ENCODE measurements around the gene CDHR5. TPM values are rescaled to one million over a fixed set of nuclear protein-coding genes. Genes with fewer than 3 reads are reported as not detected.

CDHR5 gene
- total RNA-seq, 8 experiments from 2014 or later, result 0.31 to 1.3 (median 0.51) TPM

- in situ Hi-C loops (cut with MboI; ENCODE audit: low pct_unique_long_range_greater_than_20kb in 2 of 9, low sequenced_read_pairs in 9 of 9, unreplicated experiment in 9 of 9), result no loop called here
- Histone ChIP-seq H3K4me1 (replicated peaks in 1 of 2) (peaks cover 4 to 16% of the 10 kb centered on the region in 2 donors), H3K4me3 (no peak overlapping the region), H3K27ac (no peak overlapping the region)
- ATAC-seq (replicated peaks in 6 of 8), result peak in 6 of 8 experiments; percentile 2 to 16 (median 6)
- no CpG with 5 or more reads among the region's 22 CpGs for WGBS, 10 experiments
Measured at GRCh38 chr11:625636-626268, 997 bp upstream of the CDHR5 start.

- Histone ChIP-seq H3K4me3 (no peak overlapping the region), H3K27ac (no peak overlapping the region), H3K4me1 (replicated peaks in 1 of 2) (peaks cover 2 to 16% of the 10 kb centered on the region in 2 donors)
- in situ Hi-C loops (cut with MboI; ENCODE audit: low pct_unique_long_range_greater_than_20kb in 2 of 9, low sequenced_read_pairs in 9 of 9, unreplicated experiment in 9 of 9), result no loop called here
- peak in 6 of 8 experiments; percentile 1 to 61 (median 28) for ATAC-seq (replicated peaks in 6 of 8)
- 71 to 88% (median 80%) methylated on average over 1 to 5 of the region's 25 CpGs; no CpG with 5 or more reads in 7 of the 10 experiments for WGBS, 10 experiments
Measured at GRCh38 chr11:623999-624704, 603 bp downstream of the CDHR5 start.

GRCh38 chr11:623349-623869, 1.3 kb downstream of the CDHR5 start:
- H3K4me3 ChIP-seq, result no peak overlapping the region
- peak in 1 of 8 experiments; percentile 5 for ATAC-seq (replicated peaks in 6 of 8)

GRCh38 chr11:621838-622237, 2.9 kb downstream of the CDHR5 start:
- ATAC-seq (replicated peaks in 6 of 8), result no peak
- Histone ChIP-seq H3K27ac (no peak overlapping the region), H3K4me3 (no peak overlapping the region), H3K4me1 (replicated peaks in 1 of 2) (peaks cover 0 to 14% of the 10 kb centered on the region in 2 donors)
- 80 to 100% methylated on average over 1 of the region's 27 CpGs; no CpG with 5 or more reads in 8 of the 10 experiments for WGBS, 10 experiments
- in situ Hi-C loops (cut with MboI; ENCODE audit: low pct_unique_long_range_greater_than_20kb in 2 of 9, low sequenced_read_pairs in 9 of 9, unreplicated experiment in 9 of 9), result no loop called here

More at GRCh38 chr11:623349-623869, 1.3 kb downstream of the CDHR5 start:
- in situ Hi-C loops (cut with MboI; ENCODE audit: low pct_unique_long_range_greater_than_20kb in 2 of 9, low sequenced_read_pairs in 9 of 9, unreplicated experiment in 9 of 9), result no loop called here
- H3K4me1 ChIP-seq (replicated peaks in 1 of 2), result peaks cover 0 to 14% of the 10 kb centered on the region in 2 donors
- no peak overlapping the region for H3K27ac ChIP-seq
- WGBS, 10 experiments, result 65 to 66% methylated on average over 3 to 5 of the region's 15 CpGs; no CpG with 5 or more reads in 8 of the 10 experiments

GRCh38 chr11:620935-621814, 3.6 kb downstream of the CDHR5 start:
- Histone ChIP-seq H3K4me3 (no peak overlapping the region), H3K4me1 (replicated peaks in 1 of 2) (peaks cover 4 to 16% of the 10 kb centered on the region in 2 donors), H3K27ac (no peak overlapping the region)
- no CpG with 5 or more reads among the region's 45 CpGs for WGBS, 10 experiments
- in situ Hi-C loops (cut with MboI; ENCODE audit: low pct_unique_long_range_greater_than_20kb in 2 of 9, low sequenced_read_pairs in 9 of 9, unreplicated experiment in 9 of 9), result no loop called here
- ATAC-seq (replicated peaks in 6 of 8), result peak in 3 of 8 experiments; percentile 1 to 57 (median 43)

- in situ Hi-C loops (cut with MboI; ENCODE audit: low pct_unique_long_range_greater_than_20kb in 2 of 9, low sequenced_read_pairs in 9 of 9, unreplicated experiment in 9 of 9), result no loop called here
- Histone ChIP-seq H3K4me3 (no peak overlapping the region), H3K27ac (no peak overlapping the region), H3K4me1 (replicated peaks in 1 of 2) (peaks cover 8 to 15% of the 10 kb centered on the region in 2 donors)
- ATAC-seq (replicated peaks in 6 of 8), result no peak
- WGBS, 10 experiments, result no CpG with 5 or more reads among the region's 13 CpGs
Measured at GRCh38 chr11:620201-620600, 4.6 kb downstream of the CDHR5 start.

- H3K4me3 ChIP-seq, result no peak overlapping the region
- ATAC-seq (replicated peaks in 6 of 8), result no peak
- in situ Hi-C loops (cut with MboI; ENCODE audit: low pct_unique_long_range_greater_than_20kb in 2 of 9, low sequenced_read_pairs in 9 of 9, unreplicated experiment in 9 of 9), result no loop called here
- H3K4me1 ChIP-seq (replicated peaks in 1 of 2), result peaks cover 11% of the 10 kb centered on the region in 2 donors
- H3K27ac ChIP-seq, result no peak overlapping the region
- WGBS, 10 experiments, result 100% methylated on average over 4 of the region's 22 CpGs; no CpG with 5 or more reads in 9 of the 10 experiments
Measured at GRCh38 chr11:619628-620050, 5.1 kb downstream of the CDHR5 start.

GRCh38 chr11:618856-619627, 5.7 kb downstream of the CDHR5 start:
- 47 to 90% methylated on average over 2 to 3 of the region's 24 CpGs; no CpG with 5 or more reads in 8 of the 10 experiments for WGBS, 10 experiments
- in situ Hi-C loops (cut with MboI; ENCODE audit: low pct_unique_long_range_greater_than_20kb in 2 of 9, low sequenced_read_pairs in 9 of 9, unreplicated experiment in 9 of 9), result no loop called here
- ATAC-seq (replicated peaks in 6 of 8), result no peak

GRCh38 chr11:617912-618682, 6.7 kb downstream of the CDHR5 start:
- Histone ChIP-seq H3K4me1 (replicated peaks in 1 of 2) (peaks cover 7 to 11% of the 10 kb centered on the region in 2 donors), H3K4me3 (no peak overlapping the region), H3K27ac (no peak overlapping the region)
- ATAC-seq (replicated peaks in 6 of 8), result no peak
- 95 to 100% (median 100%) methylated on average over 1 to 4 of the region's 25 CpGs; no CpG with 5 or more reads in 7 of the 10 experiments for WGBS, 10 experiments
- in situ Hi-C loops (cut with MboI; ENCODE audit: low pct_unique_long_range_greater_than_20kb in 2 of 9, low sequenced_read_pairs in 9 of 9, unreplicated experiment in 9 of 9), result no loop called here

More at GRCh38 chr11:618856-619627, 5.7 kb downstream of the CDHR5 start:
- H3K4me1 ChIP-seq (replicated peaks in 1 of 2), result peaks cover 7 to 11% of the 10 kb centered on the region in 2 donors
- no peak overlapping the region for H3K4me3 ChIP-seq
- no peak overlapping the region for H3K27ac ChIP-seq

- Histone ChIP-seq H3K4me1 (replicated peaks in 1 of 2) (peaks cover 7 to 11% of the 10 kb centered on the region in 2 donors), H3K27ac (no peak overlapping the region), H3K4me3 (no peak overlapping the region)
- in situ Hi-C loops (cut with MboI; ENCODE audit: low pct_unique_long_range_greater_than_20kb in 2 of 9, low sequenced_read_pairs in 9 of 9, unreplicated experiment in 9 of 9), result no loop called here
- WGBS, 10 experiments, result 80% methylated on average over 1 of the region's 57 CpGs; no CpG with 5 or more reads in 9 of the 10 experiments
- ATAC-seq (replicated peaks in 6 of 8), result no peak
Measured at GRCh38 chr11:617199-617911, 7.4 kb downstream of the CDHR5 start.
